B cell (primary cell): ENCODE measurements around the gene ADH1B. TPM values are rescaled to one million over a fixed set of nuclear protein-coding genes. Genes with fewer than 3 reads are reported as not detected.

Source experiments
- ATAC-seq: fragments of 200-7000 bp; cut with Tn5 transposase; one replicate; pipeline ENCODE4 v1.10.0; 2021; ENCODE audit warnings: low read depth, mild to moderate bottlenecking, moderate number of reproducible peaks, moderate library complexity
- CTCF ChIA-PET: fragments of 350-600 bp; sonication (Branson Sonifier 250); formaldehyde crosslinking; loops from one replicate; lab custom pipeline; 2021; ENCODE audit warnings: antibody characterized with exemption, inconsistent platforms; lab: Charles Lee
- POLR2A ChIA-PET: fragments of 350-600 bp; sonication (Branson Sonifier 250); formaldehyde crosslinking; loops from one replicate; lab custom pipeline; 2021; ENCODE audit warnings: antibody characterized with exemption; lab: Charles Lee
- DNase-seq: peaks from one replicate; pipeline ENCODE4 v3.0.0; 2013
- H2AFZ ChIP-seq: 2 replicates; pipeline ENCODE4 v1.6.1; 2012; ENCODE audit warnings: mild to moderate bottlenecking, low read depth, low read length; ENCODE audit not compliant: insufficient read depth, poor library complexity, severe bottlenecking
- H3K27ac ChIP-seq, 2 donors: 1 replicate in 1 of 2; 2 replicates in 1 of 2; pipeline ENCODE4 v1.5.1; 2012 to 2013; ENCODE audit warnings: low read length in 2 of 2, mild to moderate bottlenecking in 2 of 2, moderate library complexity in 1 of 2
- H3K27me3 ChIP-seq, 4 experiments: fragments of 200-600 bp in 1 of 4; sonication (generic) in 1 of 4; replicated peaks in 1 of 4; 1 replicate in 2 of 4; 2 replicates in 2 of 4; pipeline versions ENCODE4 v1.6.1 to v1.7.0; 2013 to 2016; ENCODE audit warnings: low read length in 3 of 4, mild to moderate bottlenecking in 2 of 4, mixed read lengths in 1 of 4, moderate library complexity in 1 of 4; ENCODE audit not compliant: insufficient read depth in 4 of 4, control insufficient read depth in 3 of 4; ENCODE audit errors: control extremely low read depth in 1 of 4
- H3K36me3 ChIP-seq, 2 experiments: replicated peaks in 1 of 2; 1 replicate in 1 of 2; 2 replicates in 1 of 2; pipeline versions ENCODE4 v1.6.1 to v1.7.1; 2013; ENCODE audit warnings: low read length in 1 of 2; ENCODE audit not compliant: insufficient read depth in 2 of 2, control insufficient read depth in 1 of 2; ENCODE audit errors: control extremely low read depth in 1 of 2, extremely low read depth in 1 of 2
- H3K4me1 ChIP-seq, 2 donors: fragments of 200-600 bp in 1 of 2; sonication (generic) in 1 of 2; 1 replicate in 1 of 2; 2 replicates in 1 of 2; pipeline versions ENCODE4 v1.5.1 to v1.6.1; 2013 to 2017; ENCODE audit warnings: low read length in 2 of 2; ENCODE audit not compliant: control insufficient read depth in 2 of 2, insufficient read depth in 2 of 2
- H3K4me2 ChIP-seq: replicated peaks from 2 replicates; pipeline ENCODE3; 2012; ENCODE audit warnings: mild to moderate bottlenecking, low read depth, low read length; ENCODE audit not compliant: poor library complexity, severe bottlenecking
- H3K4me3 ChIP-seq, 5 experiments: fragments of 200-600 bp in 1 of 5; sonication (generic) in 1 of 5; 1 replicate in 3 of 5; 2 replicates in 2 of 5; pipeline versions ENCODE4 v1.5.1 to v1.7.0; 2011 to 2016; ENCODE audit warnings: low read length in 4 of 5, mild to moderate bottlenecking in 4 of 5, low read depth in 2 of 5, control low read depth in 1 of 5, moderate library complexity in 1 of 5; ENCODE audit not compliant: insufficient read depth in 1 of 5; ENCODE audit errors: control extremely low read depth in 1 of 5, extremely low read depth in 1 of 5
- H3K79me2 ChIP-seq: fragments of 200-600 bp; sonication (generic); one replicate; pipeline ENCODE4 v1.6.0; 2016; ENCODE audit warnings: low read length; ENCODE audit not compliant: control insufficient read depth, insufficient read depth
- H3K9ac ChIP-seq: fragments of 200-600 bp; sonication (generic); 2 replicates; pipeline ENCODE4 v1.6.1; 2017; ENCODE audit warnings: mild to moderate bottlenecking, low read length, moderate library complexity
- H3K9me3 ChIP-seq, 3 donors: one replicate each; pipeline versions ENCODE4 v1.6.1 to v1.7.1; 2013; ENCODE audit warnings: low read length in 2 of 3; ENCODE audit not compliant: control insufficient read depth in 2 of 3, insufficient read depth in 1 of 3; ENCODE audit errors: control extremely low read depth in 1 of 3
- H4K20me1 ChIP-seq: 2 replicates; pipeline ENCODE4 v1.6.0; 2012; ENCODE audit warnings: mild to moderate bottlenecking, low read length; ENCODE audit not compliant: insufficient read depth, control insufficient read depth, poor library complexity, severe bottlenecking
- H3K27ac Mint-ChIP-seq: one replicate; pipeline ENCODE4 v1.8.0; 2021; ENCODE audit warnings: mixed read lengths
- H3K27me3 Mint-ChIP-seq: one replicate; pipeline ENCODE4 v1.8.0; 2021; ENCODE audit warnings: mixed read lengths
- H3K4me1 Mint-ChIP-seq: one replicate; pipeline ENCODE4 v1.8.0; 2021; ENCODE audit warnings: mixed read lengths
- H3K4me3 Mint-ChIP-seq: one replicate; pipeline ENCODE4 v1.8.0; 2021; ENCODE audit warnings: mixed read lengths
- H3K9me3 Mint-ChIP-seq: one replicate; pipeline ENCODE4 v1.8.0; 2022; ENCODE audit warnings: mixed read lengths; ENCODE audit not compliant: insufficient read depth
- EZH2 ChIP-seq: IDR thresholded peaks from 2 replicates; pipeline ENCODE4 v1.6.1; 2012; ENCODE audit warnings: borderline replicate concordance, low read depth, mild to moderate bottlenecking, moderate library complexity, low read length; ENCODE audit not compliant: insufficient read depth, poor library complexity, severe bottlenecking
- WGBS: methylation state at CpG from one replicate; pipeline ENCODE4 v1.1.5; 2013; ENCODE audit warnings: missing lambda C conversion rate; ENCODE audit not compliant: insufficient coverage; 5-methylcytosine and 5-hydroxymethylcytosine counted together
- intact Hi-C: fragments of 100-400 bp; cut with micrococcal nuclease; formaldehyde crosslinking; loops from one replicate; pipeline ENCODE4 v1.10.0; 2022
- polyA plus RNA-seq: library from polyadenylated mRNA; depleted of rRNA; stranded (reverse); fragments of >200 nt; gene quantifications from 2 replicates; pipeline ENCODE4 v1.2.3, GENCODE V29; 2012
- total RNA-seq, 2 donors: library from RNA; stranded (reverse); fragments of 120-200 nt in 1 of 2; gene quantifications; 1 replicate in 1 of 2; 2 replicates in 1 of 2; pipeline versions ENCODE4 v1.2.3 to v1.2.4, GENCODE V29; 2013 to 2022
- TF ChIP-seq, protein P1 (sequence below): fragments of 200-600 bp; IDR thresholded peaks from one replicate; pipeline ENCODE4 v1.8.0; 2022; ENCODE audit warnings: antibody characterized with exemption, mild to moderate bottlenecking

Gene ADH1B
- total and polyA plus RNA-seq, 2 donors (not counting 1 experiment from before 2014, with no cell fraction given), result not detected

DNA sequence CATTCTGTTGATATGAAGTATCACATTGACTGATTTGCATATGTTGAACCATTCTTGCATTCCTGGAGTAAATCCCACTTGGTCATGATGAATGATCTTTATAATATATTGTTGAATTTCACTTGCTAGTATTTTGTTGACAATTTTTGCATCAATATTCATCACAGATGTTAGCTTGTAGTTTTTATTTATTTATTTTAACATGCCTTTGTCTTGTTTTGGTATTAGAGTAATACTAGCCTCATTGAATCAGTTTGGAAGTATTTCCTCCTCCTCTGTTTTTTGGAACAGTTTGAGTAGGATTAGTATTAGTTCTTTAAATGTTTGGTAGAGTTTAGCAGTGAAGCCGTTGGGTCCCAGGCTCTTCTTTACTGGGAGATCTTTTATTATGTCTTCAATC, 45.3 kb upstream of the ADH1B start:
- Mint-ChIP-seq H3K27ac (no peak overlapping the region), H3K4me1 (no peaks in the 10 kb centered on the region), H3K9me3 (no peaks in the 10 kb centered on the region), H3K27me3 (peaks cover 7% of the 10 kb centered on the region), H3K4me3 (no peak overlapping the region)
- intact Hi-C loops, result no loop called here
- ATAC-seq, result no peak
- Histone ChIP-seq H3K4me1 (no peaks in the 10 kb centered on the region), H3K79me2 (no peaks in the 10 kb centered on the region), H3K27me3 (no peaks in the 10 kb centered on the region), H3K9ac (no peak overlapping the region), H3K27ac (no peak overlapping the region), H3K4me3 (no peak overlapping the region), H3K9me3 (peaks cover 0 to 1% (median 0%) of the 10 kb centered on the region in 3 donors), H3K36me3 (no peaks in the 10 kb centered on the region), H2AFZ (no peak overlapping the region), H3K4me2 (no peak overlapping the region), H4K20me1 (no peaks in the 10 kb centered on the region)
- DNase-seq, result no peak
- WGBS, result no CpG with 5 or more reads among the region's 1 CpG
- ChIA-PET CTCF (no interaction called here), POLR2A (no interaction called here)
- TF ChIP-seq, protein P1, sequence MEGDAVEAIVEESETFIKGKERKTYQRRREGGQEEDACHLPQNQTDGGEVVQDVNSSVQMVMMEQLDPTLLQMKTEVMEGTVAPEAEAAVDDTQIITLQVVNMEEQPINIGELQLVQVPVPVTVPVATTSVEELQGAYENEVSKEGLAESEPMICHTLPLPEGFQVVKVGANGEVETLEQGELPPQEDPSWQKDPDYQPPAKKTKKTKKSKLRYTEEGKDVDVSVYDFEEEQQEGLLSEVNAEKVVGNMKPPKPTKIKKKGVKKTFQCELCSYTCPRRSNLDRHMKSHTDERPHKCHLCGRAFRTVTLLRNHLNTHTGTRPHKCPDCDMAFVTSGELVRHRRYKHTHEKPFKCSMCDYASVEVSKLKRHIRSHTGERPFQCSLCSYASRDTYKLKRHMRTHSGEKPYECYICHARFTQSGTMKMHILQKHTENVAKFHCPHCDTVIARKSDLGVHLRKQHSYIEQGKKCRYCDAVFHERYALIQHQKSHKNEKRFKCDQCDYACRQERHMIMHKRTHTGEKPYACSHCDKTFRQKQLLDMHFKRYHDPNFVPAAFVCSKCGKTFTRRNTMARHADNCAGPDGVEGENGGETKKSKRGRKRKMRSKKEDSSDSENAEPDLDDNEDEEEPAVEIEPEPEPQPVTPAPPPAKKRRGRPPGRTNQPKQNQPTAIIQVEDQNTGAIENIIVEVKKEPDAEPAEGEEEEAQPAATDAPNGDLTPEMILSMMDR, result no peak
- no peak for TF ChIP-seq EZH2

DNA sequence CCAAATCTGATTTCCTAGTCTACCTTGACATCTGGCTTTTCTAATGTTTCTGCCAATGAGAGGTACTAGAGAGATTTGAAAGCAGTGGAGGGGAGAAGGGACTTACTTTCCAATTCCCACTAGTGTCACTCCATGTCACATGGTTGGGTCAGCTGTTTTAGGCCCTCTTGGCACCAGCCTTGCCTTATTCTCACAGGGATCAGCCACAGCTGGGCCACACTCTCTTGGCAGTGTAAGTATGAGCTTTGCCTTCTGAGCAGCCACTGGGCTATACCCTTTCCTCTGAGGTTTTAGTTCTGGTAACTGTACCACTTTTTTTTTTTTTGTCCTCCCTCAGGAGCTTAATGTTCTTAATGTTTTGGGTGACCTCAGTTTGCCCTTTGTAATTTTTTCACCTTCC, 41.6 kb upstream of the ADH1B start:
- no peaks in the 10 kb centered on the region for H3K4me1 ChIP-seq
- no peak overlapping the region for H3K27ac ChIP-seq
- no peak overlapping the region for H3K4me3 ChIP-seq
- H3K9me3 ChIP-seq, result peaks cover 0 to 8% (median 1%) of the 10 kb centered on the region in 3 donors
- no peaks in the 10 kb centered on the region for H3K9me3 Mint-ChIP-seq
- H3K27ac Mint-ChIP-seq, result no peak overlapping the region
- H2AFZ ChIP-seq, result no peak overlapping the region
- DNase-seq (no peak), ATAC-seq (no peak)
- H3K27me3 Mint-ChIP-seq, result peaks cover 7% of the 10 kb centered on the region
- no peaks in the 10 kb centered on the region for H3K36me3 ChIP-seq
- no peaks in the 10 kb centered on the region for H3K4me1 Mint-ChIP-seq
- intact Hi-C loops, result no loop called here
- ChIA-PET POLR2A (no interaction called here), CTCF (no interaction called here)
- H3K27me3 ChIP-seq, result no peaks in the 10 kb centered on the region
- no peaks in the 10 kb centered on the region for H4K20me1 ChIP-seq
- no peak overlapping the region for H3K4me3 Mint-ChIP-seq
- no peak for TF ChIP-seq EZH2
- TF ChIP-seq, protein P1, result no peak
- H3K79me2 ChIP-seq, result no peaks in the 10 kb centered on the region
- no peak overlapping the region for H3K4me2 ChIP-seq
- H3K9ac ChIP-seq, result no peak overlapping the region
